ENCODE results near the gene CEP112.
"Not testable (repeated sequence)": the region's sequence is repeated elsewhere in the genome, so short reads cannot be mapped to it uniquely, and the experiment has no call there.

Gene CEP112

GRCh38 chr17:65820306-65820705, 371.6 kb downstream of the CEP112 start:
- no peak for DNase-seq (ENCODE audit: low spot score)

- DNase-seq (ENCODE audit: low spot score) = no peak
Measured at GRCh38 chr17:65819810-65820209, 372.1 kb downstream of the CEP112 start.

GRCh38 chr17:65817951-65818350, 374.0 kb downstream of the CEP112 start:
- no peak for DNase-seq (ENCODE audit: low spot score)

- DNase-seq (ENCODE audit: low spot score) = no peak
Measured at GRCh38 chr17:65814418-65814817, 377.5 kb downstream of the CEP112 start.

- DNase-seq (ENCODE audit: low spot score) = no peak
Measured at GRCh38 chr17:65813306-65813705, 378.6 kb downstream of the CEP112 start.

- DNase-seq (ENCODE audit: low spot score) = no peak
Measured at GRCh38 chr17:65811043-65811442, 380.9 kb downstream of the CEP112 start.

- no peak for DNase-seq (ENCODE audit: low spot score)
Measured at GRCh38 chr17:65809366-65809765, 382.6 kb downstream of the CEP112 start.

- not testable (repeated sequence) for DNase-seq (ENCODE audit: low spot score)
Measured at GRCh38 chr17:65808566-65808965, 383.4 kb downstream of the CEP112 start.

- DNase-seq (ENCODE audit: low spot score) = no peak
Measured at GRCh38 chr17:65807361-65807760, 384.6 kb downstream of the CEP112 start.

- DNase-seq (ENCODE audit: low spot score) = no peak
Measured at GRCh38 chr17:65801513-65801912, 390.4 kb downstream of the CEP112 start.

- DNase-seq (ENCODE audit: low spot score) = no peak
Measured at GRCh38 chr17:65800655-65801054, 391.3 kb downstream of the CEP112 start.

GRCh38 chr17:65799869-65800268, 392.1 kb downstream of the CEP112 start:
- DNase-seq (ENCODE audit: low spot score) = no peak

GRCh38 chr17:65799454-65799853, 392.5 kb downstream of the CEP112 start:
- DNase-seq (ENCODE audit: low spot score) = no peak

GRCh38 chr17:65797809-65798208, 394.1 kb downstream of the CEP112 start:
- DNase-seq (ENCODE audit: low spot score) = peak; percentile 4

GRCh38 chr17:65797101-65797500, 394.8 kb downstream of the CEP112 start:
- DNase-seq (ENCODE audit: low spot score) = no peak

- peak; percentile 2 for DNase-seq (ENCODE audit: low spot score)
Measured at GRCh38 chr17:65794572-65794971, 397.4 kb downstream of the CEP112 start.

GRCh38 chr17:65790241-65790640, 401.7 kb downstream of the CEP112 start:
- DNase-seq (ENCODE audit: low spot score) = no peak

GRCh38 chr17:65787503-65787902, 404.4 kb downstream of the CEP112 start:
- no peak for DNase-seq (ENCODE audit: low spot score)

GRCh38 chr17:65786479-65786878, 405.5 kb downstream of the CEP112 start:
- DNase-seq (ENCODE audit: low spot score) = no peak

- DNase-seq (ENCODE audit: low spot score) = no peak
Measured at GRCh38 chr17:65785109-65785508, 406.8 kb downstream of the CEP112 start.

- DNase-seq (ENCODE audit: low spot score) = no peak
Measured at GRCh38 chr17:65783845-65784334, 408.0 kb downstream of the CEP112 start.

- DNase-seq (ENCODE audit: low spot score) = not testable (repeated sequence)
Measured at GRCh38 chr17:65782104-65782706, 409.7 kb downstream of the CEP112 start.

- DNase-seq (ENCODE audit: low spot score) = no peak
Measured at GRCh38 chr17:65780111-65780510, 411.8 kb downstream of the CEP112 start.

GRCh38 chr17:65776890-65777289, 415.0 kb downstream of the CEP112 start:
- no peak for DNase-seq (ENCODE audit: low spot score)

All from CD4-positive, alpha-beta T cell treated with Interleukin-2 at 100 ng/mL for 4 hours (primary cell).